ENCODE results near the gene LRRC17.

DNA sequence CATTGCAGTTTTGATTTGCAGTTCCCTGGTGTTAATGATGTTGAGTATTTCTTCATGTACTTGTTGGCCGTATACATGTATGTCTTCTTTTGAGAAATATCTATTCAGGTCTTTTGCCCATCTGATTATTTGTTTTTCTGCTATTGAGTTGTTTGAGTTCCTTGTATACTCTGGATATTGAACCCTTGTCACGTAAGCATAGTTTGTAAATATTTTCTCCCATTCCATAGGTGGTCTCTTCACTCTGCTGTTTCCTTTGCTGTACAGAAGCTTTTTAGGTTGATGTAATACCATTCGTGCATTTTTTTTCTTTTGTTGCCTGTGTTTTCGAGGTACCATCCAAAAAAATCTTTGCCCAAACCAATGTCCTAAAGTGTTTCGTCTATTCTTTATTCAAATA is 43.6 kb upstream of the LRRC17 start:
- TF ChIP-seq, protein P1, sequence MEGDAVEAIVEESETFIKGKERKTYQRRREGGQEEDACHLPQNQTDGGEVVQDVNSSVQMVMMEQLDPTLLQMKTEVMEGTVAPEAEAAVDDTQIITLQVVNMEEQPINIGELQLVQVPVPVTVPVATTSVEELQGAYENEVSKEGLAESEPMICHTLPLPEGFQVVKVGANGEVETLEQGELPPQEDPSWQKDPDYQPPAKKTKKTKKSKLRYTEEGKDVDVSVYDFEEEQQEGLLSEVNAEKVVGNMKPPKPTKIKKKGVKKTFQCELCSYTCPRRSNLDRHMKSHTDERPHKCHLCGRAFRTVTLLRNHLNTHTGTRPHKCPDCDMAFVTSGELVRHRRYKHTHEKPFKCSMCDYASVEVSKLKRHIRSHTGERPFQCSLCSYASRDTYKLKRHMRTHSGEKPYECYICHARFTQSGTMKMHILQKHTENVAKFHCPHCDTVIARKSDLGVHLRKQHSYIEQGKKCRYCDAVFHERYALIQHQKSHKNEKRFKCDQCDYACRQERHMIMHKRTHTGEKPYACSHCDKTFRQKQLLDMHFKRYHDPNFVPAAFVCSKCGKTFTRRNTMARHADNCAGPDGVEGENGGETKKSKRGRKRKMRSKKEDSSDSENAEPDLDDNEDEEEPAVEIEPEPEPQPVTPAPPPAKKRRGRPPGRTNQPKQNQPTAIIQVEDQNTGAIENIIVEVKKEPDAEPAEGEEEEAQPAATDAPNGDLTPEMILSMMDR (conservative IDR thresholded peaks at IDR 0.05) = no peak
- no peak for TF ChIP-seq ZFX (IDR thresholded peaks at IDR 0.05)
